ENCODE measurements around the gene LRRTM4.

- no peak for TF ChIP-seq MXD4 (CRISPR knock-in tag; IDR thresholded peaks at IDR 0.05; ENCODE audit: borderline replicate concordance)
- no peak for TF ChIP-seq MYBL2 (CRISPR knock-in tag; IDR thresholded peaks at IDR 0.05)
Observed at GRCh38 chr2:76711490-76711889, 810.7 kb downstream of the LRRTM4 start.

Data from WTC11 (cell line).